Left ventricle myocardium superior (tissue), 1 donor: ENCODE measurements around the gene SHH. TPM values are rescaled to one million over a fixed set of nuclear protein-coding genes. Genes with fewer than 3 reads are reported as not detected.

ENCODE experiments used
- ATAC-seq: fragments of 200-7000 bp; cut with Tn5 transposase; one replicate; pipeline ENCODE4 v1.9.1; 2020; ENCODE audit warnings: mild to moderate bottlenecking, moderate library complexity
- DNase-seq: peaks from one replicate; pipeline ENCODE4 v3.0.0-alpha.2; 2020
- intact Hi-C: fragments of 100-400 bp; cut with micrococcal nuclease; formaldehyde crosslinking; loops from one replicate; pipeline ENCODE4 v1.11.0; 2022
- long read RNA-seq: library from polyadenylated mRNA; unstranded; transcript quantifications from one replicate; pipeline ENCODE4 v2.0.0, GENCODE V29; 2021
- total RNA-seq: library from RNA; stranded (reverse); fragmentation: NEBNext Ultra II Directional; extraction: Animal tissue kit (Norgen Biotek cat#: 25700); gene quantifications from one replicate; pipeline ENCODE4 v1.2.1, GENCODE V29; 2021
- donor health status: DM: no; HTN: yes; CAD: no; lungs with severe emphysema.

The SHH gene
- not detected for total RNA-seq
- long read RNA-seq, result 0 reads

- DNase-seq, result no peak
- intact Hi-C loops, result no loop called here
Observed at GRCh38 chr7:155811895-155812761, at the start of gene SHH. TSS of gene SHH (minus strand) at chr7:155812463. CDS start at chr7:155812122, 341 bp downstream.

GRCh38 chr7:155861480-155861868 lies 49.2 kb upstream of the SHH start:
- intact Hi-C loops, result no loop called here
- ATAC-seq, result peak; percentile 44
- no peak for DNase-seq

More at GRCh38 chr7:155811895-155812761, at the start of gene SHH:
- no peak for ATAC-seq

GRCh38 chr7:155860840-155861479 lies 48.7 kb upstream of the SHH start:
- ATAC-seq (peak; percentile 47), DNase-seq (peak; percentile 51)
- intact Hi-C loops, result no loop called here

GRCh38 chr7:155860461-155860839 lies 48.2 kb upstream of the SHH start:
- no peak for ATAC-seq
- DNase-seq, result no peak
- intact Hi-C loops, result no loop called here

- intact Hi-C loops, result no loop called here
- no peak for DNase-seq
- ATAC-seq, result no peak
Observed at GRCh38 chr7:155858521-155859061, 46.3 kb upstream of the SHH start.

- DNase-seq (no peak), ATAC-seq (no peak)
- intact Hi-C loops, result no loop called here
Observed at GRCh38 chr7:155857141-155857540, 44.9 kb upstream of the SHH start.

- no peak for DNase-seq
- intact Hi-C loops, result no loop called here
- no peak for ATAC-seq
Observed at GRCh38 chr7:155856656-155857055, 44.4 kb upstream of the SHH start.

- ATAC-seq, result no peak
- intact Hi-C loops, result no loop called here
- no peak for DNase-seq
Observed at GRCh38 chr7:155852426-155853301, 40.4 kb upstream of the SHH start.

GRCh38 chr7:155851892-155852291 lies 39.6 kb upstream of the SHH start:
- ATAC-seq (no peak), DNase-seq (no peak)
- intact Hi-C loops, result no loop called here

GRCh38 chr7:155850766-155851678 lies 38.8 kb upstream of the SHH start:
- ATAC-seq, result no peak
- intact Hi-C loops, result no loop called here
- no peak for DNase-seq

GRCh38 chr7:155850001-155850436 lies 37.8 kb upstream of the SHH start:
- no peak for ATAC-seq
- intact Hi-C loops, result no loop called here
- DNase-seq, result no peak

- no peak for ATAC-seq
- intact Hi-C loops, result no loop called here
- no peak for DNase-seq
Observed at GRCh38 chr7:155848691-155849669, 36.7 kb upstream of the SHH start.

- DNase-seq (no peak), ATAC-seq (no peak)
- intact Hi-C loops, result no loop called here
Observed at GRCh38 chr7:155847821-155848435, 35.7 kb upstream of the SHH start.

- intact Hi-C loops, result no loop called here
- DNase-seq, result no peak
- no peak for ATAC-seq
Observed at GRCh38 chr7:155846936-155847335, 34.7 kb upstream of the SHH start.

- DNase-seq (no peak), ATAC-seq (no peak)
- intact Hi-C loops, result no loop called here
Observed at GRCh38 chr7:155846156-155846555, 33.9 kb upstream of the SHH start.

GRCh38 chr7:155845226-155845625 lies 33.0 kb upstream of the SHH start:
- no peak for DNase-seq
- intact Hi-C loops, result no loop called here

GRCh38 chr7:155844526-155844925 lies 32.3 kb upstream of the SHH start:
- intact Hi-C loops, result no loop called here
- ATAC-seq (no peak), DNase-seq (no peak)

More at GRCh38 chr7:155845226-155845625, 33.0 kb upstream of the SHH start:
- ATAC-seq, result no peak
